ENCODE data around the gene RAD51B.
"Not testable (repeated sequence)": the region's sequence is repeated elsewhere in the genome, so short reads cannot be mapped to it uniquely, and the experiment has no call there.

The RAD51B gene

DNA sequence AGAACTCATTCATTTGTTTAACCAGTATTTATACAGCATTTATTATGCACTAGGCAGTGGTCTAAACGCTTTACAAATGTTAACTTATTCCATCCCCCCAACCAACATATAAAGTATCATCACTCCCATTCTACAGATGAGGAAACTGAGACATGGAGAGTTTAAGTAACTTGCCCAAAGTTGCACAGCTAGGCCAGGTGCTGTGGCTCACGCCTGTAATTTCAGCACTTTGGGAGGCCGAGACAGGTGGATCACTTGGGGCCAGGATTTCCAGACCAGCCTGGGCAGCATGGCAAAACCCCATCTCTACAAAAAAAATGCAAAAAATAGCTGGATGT, 935.4 kb downstream of the RAD51B start:
- no peak overlapping the region for H3K4me3 ChIP-seq (ENCODE audit: low read length)
- no peak for DNase-seq (ENCODE audit: low read depth, low spot score)

- H3K4me3 ChIP-seq (ENCODE audit: low read length): no peak overlapping the region
- DNase-seq (ENCODE audit: low read depth, low spot score): no peak
Measured at GRCh38 chr14:68756000-68756481, 936.5 kb downstream of the RAD51B start.

GRCh38 chr14:68756734-68757133, 937.2 kb downstream of the RAD51B start:
- DNase-seq (ENCODE audit: low read depth, low spot score): no peak
- no peak overlapping the region for H3K4me3 ChIP-seq (ENCODE audit: low read length)

GRCh38 chr14:68757618-68758081, 938.1 kb downstream of the RAD51B start:
- no peak for DNase-seq (ENCODE audit: low read depth, low spot score)
- H3K4me3 ChIP-seq (ENCODE audit: low read length): no peak overlapping the region

DNA sequence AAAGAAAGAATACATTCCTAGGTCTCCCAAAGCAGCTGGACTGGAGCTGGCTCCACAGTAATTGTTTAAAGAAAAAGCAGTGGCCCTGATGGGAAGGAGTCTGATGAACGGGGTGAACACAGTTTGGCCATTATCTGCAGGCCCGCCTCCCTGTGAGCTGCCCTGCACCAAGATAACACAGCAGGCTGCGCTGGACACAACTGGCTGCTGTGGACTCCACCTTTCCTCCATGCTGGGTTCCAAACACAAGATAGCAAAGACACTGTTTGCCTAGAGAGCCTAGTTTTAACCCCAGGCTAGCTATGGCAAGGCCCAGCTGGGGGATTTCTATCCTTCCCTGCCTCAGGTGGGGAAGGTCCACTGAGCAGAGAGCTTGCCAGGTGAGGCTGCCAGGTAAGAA, 938.7 kb downstream of the RAD51B start:
- no peak for DNase-seq (ENCODE audit: low read depth, low spot score)
- no peak overlapping the region for H3K4me3 ChIP-seq (ENCODE audit: low read length)

GRCh38 chr14:68759017-68759560, 939.5 kb downstream of the RAD51B start:
- DNase-seq (ENCODE audit: low read depth, low spot score): no peak
- no peak overlapping the region for H3K4me3 ChIP-seq (ENCODE audit: low read length)

- no peak for DNase-seq (ENCODE audit: low read depth, low spot score)
Measured at GRCh38 chr14:68759937-68760336, 940.4 kb downstream of the RAD51B start.

DNA sequence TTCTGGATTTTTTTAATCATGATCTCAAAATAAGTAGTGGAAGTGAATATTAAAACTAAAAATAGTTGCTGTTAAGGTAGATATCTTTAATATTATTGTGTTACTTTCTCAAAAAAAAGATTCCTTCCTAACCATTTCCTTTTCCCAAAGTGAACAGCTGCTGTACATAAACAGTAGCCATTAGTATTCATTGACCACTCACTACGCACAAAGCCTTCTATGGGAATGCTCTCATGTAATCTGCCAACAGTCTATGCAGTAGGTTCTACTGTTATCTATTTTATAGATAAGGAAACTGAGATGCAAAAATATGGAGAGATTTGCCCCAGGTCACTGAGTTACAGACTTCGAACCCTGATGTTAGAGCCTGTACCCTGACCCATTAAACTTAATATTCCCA, 941.2 kb downstream of the RAD51B start:
- no peak for DNase-seq (ENCODE audit: low read depth, low spot score)
- H3K4me3 ChIP-seq (ENCODE audit: low read length): no peak overlapping the region

More at GRCh38 chr14:68759937-68760336, 940.4 kb downstream of the RAD51B start:
- H3K4me3 ChIP-seq (ENCODE audit: low read length): no peak overlapping the region

DNA sequence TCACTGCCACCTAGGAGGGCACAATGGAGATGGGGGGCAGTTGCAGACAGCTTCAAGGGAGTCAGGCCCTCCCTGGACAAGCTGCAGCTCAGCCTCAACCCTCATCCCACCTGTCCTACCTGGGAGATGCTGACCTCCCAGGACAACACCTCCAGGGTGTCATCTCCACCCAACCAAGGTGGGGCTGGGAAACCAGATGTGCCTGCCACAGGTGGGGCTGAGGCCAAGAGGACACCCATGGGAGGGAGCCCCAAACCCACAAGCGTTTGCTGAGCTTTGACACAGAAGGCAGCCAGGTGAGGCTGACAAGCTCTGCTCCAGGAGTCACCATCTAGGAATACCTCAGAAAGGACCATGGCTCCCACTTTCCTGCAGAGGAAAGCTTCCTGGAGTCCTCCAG, 941.8 kb downstream of the RAD51B start:
- no peak for DNase-seq (ENCODE audit: low read depth, low spot score)
- H3K4me3 ChIP-seq (ENCODE audit: low read length): no peak overlapping the region

GRCh38 chr14:68762953-68763764, 943.6 kb downstream of the RAD51B start:
- no peak for DNase-seq (ENCODE audit: low read depth, low spot score)

GRCh38 chr14:68763843-68764242, 944.3 kb downstream of the RAD51B start:
- not testable (repeated sequence) for H3K4me3 ChIP-seq (ENCODE audit: low read length); DNase-seq (ENCODE audit: low read depth, low spot score)

More at GRCh38 chr14:68762953-68763764, 943.6 kb downstream of the RAD51B start:
- no peak overlapping the region for H3K4me3 ChIP-seq (ENCODE audit: low read length)

- no peak for DNase-seq (ENCODE audit: low read depth, low spot score)
- no peak overlapping the region for H3K4me3 ChIP-seq (ENCODE audit: low read length)
Measured at GRCh38 chr14:68766299-68767247, 947.0 kb downstream of the RAD51B start.

- H3K4me3 ChIP-seq (ENCODE audit: low read length): no peak overlapping the region
- DNase-seq (ENCODE audit: low read depth, low spot score): no peak
Measured at GRCh38 chr14:68767248-68767645, 947.7 kb downstream of the RAD51B start.

- no peak for DNase-seq (ENCODE audit: low read depth, low spot score)
- H3K4me3 ChIP-seq (ENCODE audit: low read length): no peak overlapping the region
Measured at GRCh38 chr14:68768316-68768715, 948.7 kb downstream of the RAD51B start.

GRCh38 chr14:68770051-68770450, 950.5 kb downstream of the RAD51B start:
- no peak overlapping the region for H3K4me3 ChIP-seq (ENCODE audit: low read length)
- DNase-seq (ENCODE audit: low read depth, low spot score): no peak

- H3K4me3 ChIP-seq (ENCODE audit: low read length): no peak overlapping the region
- DNase-seq (ENCODE audit: low read depth, low spot score): no peak
Measured at GRCh38 chr14:68770553-68771286, 951.1 kb downstream of the RAD51B start.

- DNase-seq (ENCODE audit: low read depth, low spot score): no peak
- H3K4me3 ChIP-seq (ENCODE audit: low read length): no peak overlapping the region
Measured at GRCh38 chr14:68771631-68772030, 952.1 kb downstream of the RAD51B start.

DNA sequence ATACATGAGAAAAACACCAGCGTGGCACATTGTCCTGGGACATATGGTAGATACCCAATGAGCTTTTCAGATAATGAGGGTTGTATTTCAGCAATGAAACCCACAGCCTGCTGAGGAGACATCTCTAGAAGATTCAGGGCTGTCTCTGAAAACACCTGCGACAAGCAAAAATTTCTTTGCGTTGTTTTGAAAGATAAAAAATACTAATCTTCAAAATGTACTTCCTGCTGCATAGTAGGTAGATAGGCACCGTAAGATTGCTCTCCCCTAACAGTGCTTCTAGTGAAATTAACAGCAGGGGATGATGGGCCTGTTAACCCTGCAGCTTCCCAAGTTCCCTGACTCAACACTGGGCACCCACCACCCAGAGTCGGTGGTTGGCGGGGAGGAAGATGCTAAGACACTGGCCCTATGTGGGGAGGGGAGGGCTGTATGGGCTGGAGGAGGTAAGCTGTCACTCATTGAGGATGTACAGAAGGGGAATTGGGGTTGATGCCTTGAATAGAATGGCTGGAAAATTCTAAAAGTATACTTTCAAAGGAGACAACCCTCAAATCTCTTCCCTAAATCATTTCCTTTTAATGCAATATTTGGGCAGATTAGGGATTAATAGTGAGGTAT, 953.3 kb downstream of the RAD51B start:
- no peak for DNase-seq (ENCODE audit: low read depth, low spot score)

More for the DNA sequence above, 953.3 kb downstream of the RAD51B start:
- H3K4me3 ChIP-seq (ENCODE audit: low read length): no peak overlapping the region

Measured in Jurkat, Clone E6-1 (cell line).